Hippocampal formation (tissue), 2 donors: ENCODE data around the gene KMT2C.
"Not testable (repeated sequence)": the region's sequence is repeated elsewhere in the genome, so short reads cannot be mapped to it uniquely, and the experiment has no call there.

ENCODE experiments used
- DNase-seq, 2 donors: peaks; one replicate each; lab custom pipeline; 2025; lab: John Stamatoyannopoulos, UW

The KMT2C gene

DNA sequence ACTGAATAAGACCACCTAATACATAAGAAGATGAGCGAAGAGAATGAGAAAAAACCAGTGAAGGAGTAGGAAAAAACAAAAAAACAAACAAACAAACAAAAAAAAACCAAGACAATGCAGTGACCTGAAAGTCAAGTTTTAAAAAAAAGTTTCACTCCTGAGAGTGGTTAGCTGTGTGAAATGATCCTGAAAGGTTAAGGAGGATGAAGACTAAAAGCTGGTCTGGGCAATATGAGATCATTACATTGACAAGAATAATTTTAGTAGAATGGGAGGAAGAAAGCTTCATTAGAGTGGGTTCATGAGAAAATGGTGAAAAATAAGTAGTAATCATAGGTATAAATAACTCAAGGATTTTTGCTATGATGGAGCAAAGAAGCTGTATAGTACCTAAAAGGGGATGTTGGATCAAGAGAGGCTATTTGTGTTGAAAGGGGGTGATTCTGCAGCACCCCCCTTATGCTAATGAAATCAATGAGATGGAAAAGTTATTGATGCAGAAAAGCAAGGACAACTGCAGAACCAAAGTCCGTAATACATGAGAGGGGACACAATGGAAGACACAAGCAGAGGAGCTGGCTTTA is 80.2 kb downstream of the KMT2C start:
- DNase-seq, result no peak

DNA sequence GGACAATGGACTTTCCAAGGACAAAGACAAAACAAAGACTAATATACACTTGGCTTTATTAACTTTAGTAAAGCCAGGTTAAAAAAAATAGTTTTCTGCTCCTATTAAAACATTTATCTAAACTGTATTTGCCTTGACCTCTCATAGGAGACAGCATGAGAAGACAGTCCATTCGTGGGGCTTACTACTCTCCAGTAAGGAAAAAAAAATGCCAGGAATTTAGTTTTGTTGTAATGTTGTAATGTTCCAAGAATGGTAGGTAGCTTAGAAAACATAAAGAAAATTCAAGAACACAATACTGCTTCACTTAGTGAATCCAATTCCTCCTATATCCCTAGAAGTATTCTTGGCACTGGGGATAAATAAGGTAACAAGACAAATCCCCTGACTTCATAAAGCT is 81.7 kb downstream of the KMT2C start:
- DNase-seq, result no peak

DNA sequence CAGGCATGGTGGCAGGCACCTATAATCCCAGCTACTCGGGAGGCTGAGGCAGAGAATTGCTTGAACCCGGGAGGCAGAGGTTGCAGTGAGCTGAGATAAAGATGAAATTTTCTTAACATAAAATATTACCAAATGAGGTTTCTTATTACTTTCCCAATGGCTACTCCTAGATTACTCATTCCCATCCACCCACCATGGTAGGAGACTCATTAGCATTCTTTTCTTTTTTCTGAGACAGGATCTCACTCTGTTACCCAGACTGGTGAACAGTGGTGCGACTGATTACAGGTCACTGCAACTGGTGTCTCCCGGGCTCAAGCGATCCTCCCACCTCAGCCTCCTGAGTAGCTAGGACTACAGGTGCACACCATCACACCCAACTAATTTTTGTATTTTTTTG is 82.5 kb downstream of the KMT2C start:
- DNase-seq, result not testable (repeated sequence)

- not testable (repeated sequence) for DNase-seq
These were observed 84.1 kb downstream of the KMT2C start for GRCh38 chr7:152351747-152352146.

DNA sequence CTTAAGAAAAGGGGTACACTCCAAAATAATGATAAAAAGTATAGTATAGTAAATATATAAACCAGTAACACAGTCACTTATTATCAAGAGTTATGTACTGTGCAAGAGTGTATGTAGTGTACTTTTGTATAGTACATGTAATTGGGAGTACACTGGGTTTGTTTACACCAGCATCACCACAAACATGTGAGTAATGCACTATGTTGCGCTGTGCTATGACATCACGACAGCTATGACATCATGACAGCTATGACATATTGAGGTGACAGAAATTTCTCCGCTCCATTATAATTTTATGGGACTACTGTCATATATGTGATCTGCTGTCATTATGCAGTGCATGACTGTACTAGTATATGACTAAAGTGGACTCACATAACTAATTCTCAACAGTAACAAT is 84.6 kb downstream of the KMT2C start:
- no peak for DNase-seq

DNA sequence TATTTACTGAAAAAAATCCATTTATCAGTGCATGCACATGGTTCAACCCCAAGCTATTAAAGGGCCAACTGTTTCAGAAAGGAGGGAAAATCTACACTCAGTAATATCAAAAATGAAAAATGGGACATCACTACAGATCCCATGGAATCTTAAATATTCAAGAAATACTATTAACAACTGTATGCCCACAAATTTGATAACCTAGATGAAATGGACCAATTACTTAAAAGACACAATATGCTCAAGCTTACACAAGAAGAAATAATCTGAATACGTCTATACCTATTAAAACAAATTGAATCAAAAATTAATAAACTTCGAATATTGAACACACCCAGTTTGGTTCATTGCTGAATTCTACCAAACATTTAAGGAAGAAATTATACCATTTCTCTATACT is 87.9 kb downstream of the KMT2C start:
- DNase-seq, result no peak

DNA sequence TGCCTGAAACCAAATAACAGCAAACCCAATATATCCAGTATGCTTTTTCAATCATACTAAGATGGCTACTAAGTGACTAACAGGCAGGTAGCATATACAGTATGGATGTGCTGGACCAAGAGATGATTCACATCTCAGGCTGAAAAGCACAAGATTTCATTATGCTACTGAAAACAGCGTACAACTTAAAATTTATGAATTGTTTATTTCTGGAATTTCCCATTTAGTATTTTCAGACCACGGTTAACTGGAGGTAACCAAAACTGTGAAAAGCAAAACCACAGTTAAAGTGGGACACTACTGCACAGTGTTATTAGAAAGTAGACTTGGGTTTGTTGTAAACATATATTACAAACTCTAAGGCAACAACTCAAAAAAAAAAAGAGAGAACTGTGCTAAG is 91.5 kb downstream of the KMT2C start:
- DNase-seq, result no peak

- no peak for DNase-seq
These were observed 93.0 kb downstream of the KMT2C start for GRCh38 chr7:152342796-152343195.

GRCh38 chr7:152341914-152342236 is 93.9 kb downstream of the KMT2C start:
- DNase-seq, result no peak

- peak; percentile 18 to 24 for DNase-seq
These were observed 94.5 kb downstream of the KMT2C start for GRCh38 chr7:152341039-152341913.

- no peak for DNase-seq
These were observed 95.6 kb downstream of the KMT2C start for GRCh38 chr7:152340161-152340560.

GRCh38 chr7:152338561-152338960 is 97.2 kb downstream of the KMT2C start:
- DNase-seq, result no peak

DNA sequence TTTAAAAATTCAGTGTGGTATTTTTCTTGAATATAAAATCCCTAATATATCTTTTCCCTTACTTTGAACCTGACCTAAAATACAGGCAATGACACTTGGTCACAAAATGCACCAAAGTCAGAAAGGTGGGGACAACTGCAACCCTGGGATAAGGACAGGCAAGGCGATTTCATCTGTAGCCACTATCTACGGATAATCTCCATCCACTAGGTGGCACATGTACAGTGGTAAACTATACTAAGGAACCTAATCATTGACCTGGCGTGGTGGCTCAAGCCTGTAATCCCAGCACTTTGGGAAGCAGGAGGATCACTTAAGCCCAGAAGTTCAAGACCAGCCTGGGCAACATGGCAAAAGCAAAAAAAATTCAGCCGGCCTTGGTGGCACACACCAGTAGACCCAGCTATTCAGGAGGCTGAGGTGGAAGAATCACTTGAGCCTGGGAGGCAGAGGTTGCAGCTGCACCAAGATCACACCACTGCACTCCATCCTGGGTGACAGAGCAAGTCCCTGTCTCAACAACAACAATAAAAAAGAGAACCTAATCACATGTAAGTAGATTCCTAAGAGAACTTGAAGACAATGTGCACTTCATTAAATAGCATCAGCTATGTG is 98.9 kb downstream of the KMT2C start:
- DNase-seq, result peak; percentile 10 to 38

DNA sequence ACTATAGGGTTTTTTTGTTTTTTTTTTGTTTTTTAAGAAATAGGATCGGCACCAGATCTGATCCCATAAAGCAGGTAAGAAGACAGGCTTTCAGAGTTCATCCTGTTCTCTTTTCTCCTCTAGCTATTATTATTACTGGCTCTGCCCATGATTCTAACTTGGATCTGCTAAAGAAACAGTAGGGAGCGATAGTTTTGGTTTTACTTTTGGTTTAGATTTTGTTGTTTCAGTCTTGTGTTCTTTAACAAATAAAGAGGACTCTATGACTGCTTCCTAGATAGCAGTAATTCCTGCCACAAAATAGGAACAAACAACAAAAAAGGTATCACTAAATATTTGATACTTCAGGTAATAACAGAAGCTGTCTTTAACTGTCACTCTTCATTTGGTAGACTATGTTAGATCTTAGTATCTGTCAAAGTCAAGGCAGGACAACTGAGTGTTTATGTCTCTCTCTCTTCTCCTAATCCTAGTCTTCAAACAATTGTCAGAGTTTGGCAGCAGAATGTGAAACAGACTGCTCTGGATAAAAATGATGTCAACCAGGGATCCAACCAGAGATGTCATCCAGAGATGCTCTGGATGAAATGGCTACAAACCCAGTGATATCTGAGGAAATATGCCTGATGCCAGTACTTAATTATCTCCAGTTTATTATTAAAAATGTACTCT is 99.8 kb downstream of the KMT2C start:
- peak in 1 of 2 donors; percentile 21 for DNase-seq

DNA sequence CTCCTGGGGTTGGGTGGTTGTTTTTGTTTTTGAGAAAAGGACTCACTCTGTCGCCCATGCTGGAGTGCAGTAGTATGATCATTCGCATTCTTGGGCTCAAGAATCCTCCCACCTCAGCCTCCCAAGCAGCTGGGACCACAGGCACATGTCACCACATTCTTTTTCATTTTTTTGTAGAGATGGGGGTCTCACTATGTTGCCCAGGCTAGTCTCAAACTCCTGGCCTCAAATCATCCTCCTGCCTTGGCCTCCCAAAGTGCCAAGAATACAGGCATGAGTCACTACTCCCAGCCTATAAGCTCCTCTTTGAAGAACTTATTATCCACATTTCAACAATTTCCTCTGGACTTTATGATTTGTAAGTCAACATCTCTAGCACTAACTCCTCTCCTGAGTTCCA is 102.7 kb downstream of the KMT2C start:
- no peak for DNase-seq

- DNase-seq, result no peak
These were observed 105.0 kb downstream of the KMT2C start for GRCh38 chr7:152330827-152331226.

GRCh38 chr7:152329469-152329868 is 106.3 kb downstream of the KMT2C start:
- no peak for DNase-seq

DNA sequence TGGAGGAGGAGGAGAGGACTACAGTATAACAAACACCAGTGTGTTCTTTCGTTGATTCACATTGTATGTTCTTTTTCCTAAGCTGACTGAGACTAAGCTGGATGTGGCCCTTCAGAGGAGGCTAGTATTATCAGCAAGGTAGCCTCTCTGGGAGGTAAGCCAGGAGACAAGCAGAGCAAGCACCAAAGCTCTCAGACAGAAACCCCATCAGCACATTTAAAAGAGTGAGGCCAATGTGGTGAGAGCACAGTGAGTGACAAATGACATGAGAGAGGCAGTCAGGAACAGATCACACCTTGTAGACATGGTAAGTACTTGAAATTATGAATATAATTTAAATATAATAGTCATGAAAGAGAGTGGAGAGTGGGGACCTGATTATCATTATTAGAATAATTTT is 107.6 kb downstream of the KMT2C start:
- DNase-seq, result no peak

DNA sequence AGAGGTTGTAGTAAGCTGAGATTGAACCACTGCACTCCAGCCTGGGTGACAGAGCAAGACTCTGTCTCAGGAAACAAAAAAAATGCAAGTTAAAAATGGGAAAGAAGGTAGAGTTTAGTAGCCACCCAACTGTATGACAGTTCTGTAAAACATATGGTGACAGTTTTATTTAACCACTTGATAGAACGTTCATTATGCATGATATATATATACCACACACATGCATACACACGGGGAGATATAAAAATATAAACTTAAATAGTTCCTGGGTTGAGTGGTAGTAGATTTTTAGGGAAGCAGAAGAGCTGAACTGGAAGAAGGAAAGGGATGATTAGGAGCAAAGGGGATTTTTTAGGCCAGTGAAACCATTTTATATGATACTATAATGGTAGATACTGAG is 120.0 kb downstream of the KMT2C start:
- no peak for DNase-seq

DNA sequence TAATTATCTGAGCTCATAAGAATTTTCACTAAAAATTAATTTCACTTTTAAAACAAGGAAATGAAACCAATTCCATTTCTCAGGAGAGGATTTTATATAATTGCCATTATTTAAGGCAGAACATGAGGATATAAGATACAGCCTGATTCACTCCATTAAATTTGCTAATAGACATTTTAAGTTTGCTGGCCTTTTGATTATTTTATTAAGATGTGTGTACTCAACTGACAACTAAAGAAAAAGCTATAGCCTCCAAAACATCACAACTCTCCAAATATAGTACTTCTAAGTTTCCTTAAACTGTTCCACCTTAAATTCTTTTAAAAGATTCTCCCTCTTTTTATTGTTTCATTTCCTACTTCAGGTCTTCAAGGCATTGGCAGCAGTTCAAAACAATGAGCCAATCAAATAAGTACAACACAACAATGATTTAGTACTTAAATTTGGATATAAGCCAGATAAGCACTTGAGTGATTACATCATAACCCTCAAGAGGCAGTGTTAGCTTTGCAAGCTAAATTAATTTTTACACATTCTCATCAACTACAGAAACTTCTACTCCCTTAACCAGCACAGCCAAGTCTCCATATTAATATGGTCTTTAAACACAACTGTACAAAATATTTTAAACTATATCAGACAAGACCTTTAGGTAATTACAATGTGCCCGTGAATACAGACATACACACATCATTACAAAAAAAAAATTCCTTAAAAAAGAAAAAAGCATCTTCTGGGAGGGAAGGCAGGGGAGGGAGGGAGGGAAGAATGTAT is 121.8 kb downstream of the KMT2C start:
- DNase-seq, result no peak

DNA sequence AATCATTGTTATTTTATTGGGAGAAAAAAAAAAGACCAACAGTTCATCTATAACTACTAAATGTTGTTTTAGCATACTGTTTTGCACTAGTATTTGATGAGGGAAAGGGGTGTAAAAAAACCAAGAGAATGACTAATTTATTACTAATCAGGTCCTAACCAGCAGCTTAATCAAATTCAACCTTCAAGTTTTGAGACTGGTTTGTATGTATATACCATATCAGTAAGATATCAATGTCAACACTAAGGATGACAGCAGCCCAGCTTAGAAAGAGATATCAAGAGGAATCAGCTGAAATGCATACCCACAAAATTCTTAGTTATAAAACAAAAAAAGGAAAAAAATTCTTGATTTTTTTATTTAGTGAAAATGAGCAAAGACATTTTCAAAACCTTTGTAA is 122.6 kb downstream of the KMT2C start:
- no peak for DNase-seq

DNA sequence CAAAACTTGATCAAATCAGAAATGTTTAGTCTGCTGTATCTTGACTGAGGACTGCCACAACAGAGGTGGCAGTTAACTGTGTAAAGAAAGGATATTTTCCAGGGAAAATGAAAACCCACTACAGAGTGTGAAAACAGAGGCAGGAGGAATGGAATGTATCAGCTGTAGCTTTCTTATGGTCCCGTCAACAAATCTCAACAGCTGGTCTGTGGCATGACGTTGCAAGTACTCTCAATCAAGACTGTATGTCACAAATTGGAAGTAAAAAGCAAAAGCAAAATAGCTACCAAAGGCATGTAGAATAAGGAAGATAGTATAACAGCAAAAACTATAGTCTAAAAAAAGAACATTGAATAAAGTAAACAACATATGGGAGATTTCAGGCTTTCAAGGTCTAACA is 123.5 kb downstream of the KMT2C start:
- no peak for DNase-seq
